Thyroid gland (tissue), 4 donors: Measurements from ENCODE around the gene RIMS3. TPM values are rescaled to one million over a fixed set of nuclear protein-coding genes. Genes with fewer than 3 reads are reported as not detected.
A peak's percentile ranks its signal among the peaks of the same experiment; 100 is the strongest.

ENCODE experiments used
- DNase-seq, 2 donors: peaks; one replicate each; pipeline ENCODE4 v3.0.0-alpha.2; 2019
- H3K27ac ChIP-seq, 3 donors: fragments of 200-600 bp; sonication (generic); 1 replicate in 2 of 3; 2 replicates in 1 of 3; pipeline ENCODE4 v1.5.1; 2016 to 2019; ENCODE audit warnings: mild to moderate bottlenecking in 1 of 3, moderate library complexity in 1 of 3
- H3K27me3 ChIP-seq: fragments of 200-600 bp; sonication (generic); one replicate; pipeline ENCODE4 v1.5.1; 2019
- H3K36me3 ChIP-seq, 2 donors: fragments of 200-600 bp; sonication (generic); one replicate each; pipeline ENCODE4 v1.5.1; 2016 to 2019
- H3K4me1 ChIP-seq, 2 donors: fragments of 200-600 bp; sonication (generic); one replicate each; pipeline ENCODE4 v1.5.1; 2017 to 2019
- H3K4me3 ChIP-seq, 3 donors: fragments of 200-600 bp; sonication (generic); replicated peaks in 1 of 3; 1 replicate in 2 of 3; 2 replicates in 1 of 3; pipeline ENCODE4 v1.5.1; 2016; ENCODE audit warnings: mild to moderate bottlenecking in 1 of 3
- H3K9me3 ChIP-seq: fragments of 200-600 bp; sonication (generic); one replicate; pipeline ENCODE4 v1.5.1; 2017
- POLR2A ChIP-seq, 2 donors: fragments of 450-650 bp; IDR thresholded peaks; one replicate each; pipeline ENCODE4 v1.6.1; 2017; ENCODE audit warnings: antibody characterized with exemption in 2 of 2, mild to moderate bottlenecking in 2 of 2, moderate library complexity in 1 of 2
- WGBS, 2 donors: methylation state at CpG; one replicate each; pipeline ENCODE4 v1.1.5; 2017; 5-methylcytosine and 5-hydroxymethylcytosine counted together
- intact Hi-C: fragments of 100-400 bp; cut with DNase I; formaldehyde crosslinking; loops from one replicate; pipeline ENCODE4 v1.15.1; 2023
- total RNA-seq, 4 donors: library from RNA; depleted of rRNA; stranded (reverse); fragments of >200 nt; gene quantifications; one replicate each; pipeline ENCODE4 v1.2.3, GENCODE V29; 2016
- TF ChIP-seq, protein P1 (sequence below), 6 experiments: fragments of 200-600 bp in 3 of 6; fragments of 450-650 bp in 3 of 6; sonication (generic) in 3 of 6; IDR thresholded peaks; one replicate each; pipeline ENCODE4 v1.5.1; 2016 to 2019; ENCODE audit warnings: antibody characterized with exemption in 6 of 6, mild to moderate bottlenecking in 2 of 6, inconsistent platforms in 1 of 6, moderate library complexity in 1 of 6

RIMS3 gene
- total RNA-seq, 4 donors from 2014 or later: 2.1 to 4.4 (median 3.5) TPM

DNA sequence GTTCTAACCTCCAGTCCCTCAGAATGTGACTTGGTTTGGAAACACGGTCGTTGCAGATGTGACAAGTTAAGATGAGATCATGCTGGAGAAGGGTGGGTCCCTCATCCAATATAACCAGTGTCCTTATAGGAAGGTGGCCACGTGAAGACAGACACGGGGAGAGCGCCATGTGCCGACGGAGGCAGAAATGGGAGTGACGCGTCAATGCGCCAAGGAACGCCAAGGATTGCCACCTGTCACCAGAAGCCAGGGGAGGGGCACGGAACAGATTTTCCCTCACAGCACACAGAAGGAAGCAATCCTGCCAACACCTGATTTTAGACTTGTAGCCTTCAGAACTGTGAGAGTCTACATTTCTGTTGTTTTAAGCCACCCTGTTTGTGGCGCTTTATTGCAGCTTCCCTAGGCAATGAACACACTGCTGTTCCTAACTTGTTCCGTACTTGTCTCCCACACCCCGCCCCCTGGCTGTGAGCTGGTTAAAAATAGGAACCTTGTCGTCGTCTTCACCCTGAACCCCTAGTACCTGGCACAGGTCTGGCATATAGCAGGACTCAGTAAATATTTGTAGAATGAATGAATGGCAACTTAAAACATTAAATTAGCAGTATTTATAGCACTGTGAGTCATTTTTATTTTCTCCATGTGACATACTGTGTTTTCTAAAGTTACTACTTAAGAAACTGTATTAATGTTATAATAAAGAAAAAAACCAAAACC, 14.2 kb downstream of the RIMS3 start:
- TF ChIP-seq, protein P1, sequence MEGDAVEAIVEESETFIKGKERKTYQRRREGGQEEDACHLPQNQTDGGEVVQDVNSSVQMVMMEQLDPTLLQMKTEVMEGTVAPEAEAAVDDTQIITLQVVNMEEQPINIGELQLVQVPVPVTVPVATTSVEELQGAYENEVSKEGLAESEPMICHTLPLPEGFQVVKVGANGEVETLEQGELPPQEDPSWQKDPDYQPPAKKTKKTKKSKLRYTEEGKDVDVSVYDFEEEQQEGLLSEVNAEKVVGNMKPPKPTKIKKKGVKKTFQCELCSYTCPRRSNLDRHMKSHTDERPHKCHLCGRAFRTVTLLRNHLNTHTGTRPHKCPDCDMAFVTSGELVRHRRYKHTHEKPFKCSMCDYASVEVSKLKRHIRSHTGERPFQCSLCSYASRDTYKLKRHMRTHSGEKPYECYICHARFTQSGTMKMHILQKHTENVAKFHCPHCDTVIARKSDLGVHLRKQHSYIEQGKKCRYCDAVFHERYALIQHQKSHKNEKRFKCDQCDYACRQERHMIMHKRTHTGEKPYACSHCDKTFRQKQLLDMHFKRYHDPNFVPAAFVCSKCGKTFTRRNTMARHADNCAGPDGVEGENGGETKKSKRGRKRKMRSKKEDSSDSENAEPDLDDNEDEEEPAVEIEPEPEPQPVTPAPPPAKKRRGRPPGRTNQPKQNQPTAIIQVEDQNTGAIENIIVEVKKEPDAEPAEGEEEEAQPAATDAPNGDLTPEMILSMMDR (IDR thresholded peaks at IDR 0.05): no peak
- TF ChIP-seq POLR2A (IDR thresholded peaks at IDR 0.05): no peak
- H3K27ac ChIP-seq: no peak overlapping the region
- intact Hi-C loops: no loop called here
- no peaks in the 10 kb centered on the region for H3K36me3 ChIP-seq
- H3K4me1 ChIP-seq: no peaks in the 10 kb centered on the region
- no peaks in the 10 kb centered on the region for H3K9me3 ChIP-seq
- H3K27me3 ChIP-seq: no peaks in the 10 kb centered on the region
- DNase-seq: no peak
- 76 to 77% methylated on average over 17 of the region's 17 CpGs for WGBS, 2 donors
- H3K4me3 ChIP-seq: no peak overlapping the region

DNA sequence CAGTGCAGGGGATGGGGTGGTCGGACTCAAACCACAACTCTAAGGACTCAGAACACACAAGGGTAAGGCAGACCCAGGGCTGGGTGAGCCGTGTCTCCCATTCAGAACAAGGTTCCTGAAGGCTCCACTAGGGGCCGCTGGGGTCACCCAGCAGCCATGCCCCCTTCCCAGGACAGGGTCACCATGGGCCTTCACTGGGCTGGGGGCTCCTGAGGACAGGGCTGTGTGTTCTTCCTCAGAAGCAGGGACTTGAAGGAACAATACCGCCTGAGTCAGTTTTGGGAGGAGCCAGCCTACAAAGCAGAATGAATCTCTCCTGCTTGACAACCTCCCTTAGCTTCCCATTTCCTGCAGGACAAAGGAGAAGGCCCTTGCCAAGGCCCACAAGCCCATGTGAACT, 15.4 kb downstream of the RIMS3 start:
- no peaks in the 10 kb centered on the region for H3K36me3 ChIP-seq
- H3K27me3 ChIP-seq: no peaks in the 10 kb centered on the region
- TF ChIP-seq POLR2A (IDR thresholded peaks at IDR 0.05): no peak
- TF ChIP-seq, protein P1 (IDR thresholded peaks at IDR 0.05): peak in 2 of 6 experiments; percentile 5 to 13
- 41 to 55% methylated on average over 4 of the region's 4 CpGs for WGBS, 2 donors
- no peak for DNase-seq
- no peak overlapping the region for H3K27ac ChIP-seq
- H3K9me3 ChIP-seq: no peaks in the 10 kb centered on the region
- intact Hi-C loops: no loop called here
- H3K4me3 ChIP-seq: no peak overlapping the region
- no peaks in the 10 kb centered on the region for H3K4me1 ChIP-seq

GRCh38 chr1:40649592-40649930, 15.9 kb downstream of the RIMS3 start:
- intact Hi-C loops: no loop called here
- Histone ChIP-seq H3K27ac (no peak overlapping the region), H3K9me3 (no peaks in the 10 kb centered on the region), H3K27me3 (no peaks in the 10 kb centered on the region), H3K4me1 (no peaks in the 10 kb centered on the region), H3K36me3 (no peaks in the 10 kb centered on the region), H3K4me3 (no peak overlapping the region)
- WGBS, 2 donors: 85 to 91% methylated on average over 2 to 5 of the region's 5 CpGs
- no peak for TF ChIP-seq POLR2A (IDR thresholded peaks at IDR 0.05)
- TF ChIP-seq, protein P1 (IDR thresholded peaks at IDR 0.05): no peak
- no peak for DNase-seq

DNA sequence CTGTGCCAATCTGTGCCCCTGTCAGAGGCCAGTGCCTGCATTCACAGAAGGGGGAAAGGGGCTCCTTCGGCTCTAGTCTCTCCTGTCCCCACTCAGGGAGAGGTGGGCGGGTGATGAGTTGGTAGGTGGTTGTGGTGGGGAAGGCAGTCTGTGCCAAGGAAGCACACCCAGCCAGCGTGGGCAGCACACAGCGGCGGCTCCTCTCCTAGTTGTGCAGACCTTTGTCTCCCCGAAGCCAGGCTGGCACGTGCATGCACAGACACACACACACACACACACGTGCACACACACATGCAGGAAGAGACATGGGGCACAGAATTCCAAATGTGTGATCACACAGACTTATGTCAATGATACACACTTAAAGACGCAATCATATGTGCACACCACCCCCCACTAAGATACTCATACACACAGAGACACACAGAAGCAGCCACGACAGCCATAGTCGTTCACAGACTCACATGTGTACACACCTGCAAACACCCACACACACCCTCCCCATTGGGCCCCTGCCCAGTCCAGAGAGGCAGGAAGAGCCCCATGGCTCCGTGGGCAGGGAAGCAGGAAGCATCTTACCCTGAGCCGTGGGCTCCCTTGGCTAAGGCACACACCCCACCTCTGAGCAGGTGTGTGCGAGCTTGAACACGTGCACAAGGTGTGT, 16.4 kb downstream of the RIMS3 start:
- Histone ChIP-seq H3K4me3 (no peak overlapping the region), H3K4me1 (no peaks in the 10 kb centered on the region), H3K27ac (no peak overlapping the region), H3K9me3 (no peaks in the 10 kb centered on the region), H3K27me3 (no peaks in the 10 kb centered on the region), H3K36me3 (no peaks in the 10 kb centered on the region)
- 81 to 86% methylated on average over 12 to 15 of the region's 15 CpGs for WGBS, 2 donors
- TF ChIP-seq, protein P1 (IDR thresholded peaks at IDR 0.05): no peak
- no peak for TF ChIP-seq POLR2A (IDR thresholded peaks at IDR 0.05)
- intact Hi-C loops: no loop called here
- no peak for DNase-seq

- Histone ChIP-seq H3K27me3 (no peaks in the 10 kb centered on the region), H3K4me1 (no peaks in the 10 kb centered on the region), H3K4me3 (no peak overlapping the region), H3K36me3 (no peaks in the 10 kb centered on the region), H3K27ac (no peak overlapping the region), H3K9me3 (no peaks in the 10 kb centered on the region)
- no peak for TF ChIP-seq POLR2A (IDR thresholded peaks at IDR 0.05)
- TF ChIP-seq, protein P1 (IDR thresholded peaks at IDR 0.05): no peak
- no peak for DNase-seq
- intact Hi-C loops: no loop called here
- WGBS, 2 donors: 81 to 84% methylated on average over 3 of the region's 3 CpGs
Measured at GRCh38 chr1:40648200-40648599, 17.3 kb downstream of the RIMS3 start.
